ENCODE measurements around the gene RFC4. TPM values are rescaled to one million over a fixed set of nuclear protein-coding genes. Genes with fewer than 3 reads are reported as not detected.

Gene RFC4
- total and polyA plus RNA-seq, 2 of the 13 experiments (the other 11 are each of a cell fraction or from before 2014, with no cell fraction given), result 18.5 to 103 TPM

DNA sequence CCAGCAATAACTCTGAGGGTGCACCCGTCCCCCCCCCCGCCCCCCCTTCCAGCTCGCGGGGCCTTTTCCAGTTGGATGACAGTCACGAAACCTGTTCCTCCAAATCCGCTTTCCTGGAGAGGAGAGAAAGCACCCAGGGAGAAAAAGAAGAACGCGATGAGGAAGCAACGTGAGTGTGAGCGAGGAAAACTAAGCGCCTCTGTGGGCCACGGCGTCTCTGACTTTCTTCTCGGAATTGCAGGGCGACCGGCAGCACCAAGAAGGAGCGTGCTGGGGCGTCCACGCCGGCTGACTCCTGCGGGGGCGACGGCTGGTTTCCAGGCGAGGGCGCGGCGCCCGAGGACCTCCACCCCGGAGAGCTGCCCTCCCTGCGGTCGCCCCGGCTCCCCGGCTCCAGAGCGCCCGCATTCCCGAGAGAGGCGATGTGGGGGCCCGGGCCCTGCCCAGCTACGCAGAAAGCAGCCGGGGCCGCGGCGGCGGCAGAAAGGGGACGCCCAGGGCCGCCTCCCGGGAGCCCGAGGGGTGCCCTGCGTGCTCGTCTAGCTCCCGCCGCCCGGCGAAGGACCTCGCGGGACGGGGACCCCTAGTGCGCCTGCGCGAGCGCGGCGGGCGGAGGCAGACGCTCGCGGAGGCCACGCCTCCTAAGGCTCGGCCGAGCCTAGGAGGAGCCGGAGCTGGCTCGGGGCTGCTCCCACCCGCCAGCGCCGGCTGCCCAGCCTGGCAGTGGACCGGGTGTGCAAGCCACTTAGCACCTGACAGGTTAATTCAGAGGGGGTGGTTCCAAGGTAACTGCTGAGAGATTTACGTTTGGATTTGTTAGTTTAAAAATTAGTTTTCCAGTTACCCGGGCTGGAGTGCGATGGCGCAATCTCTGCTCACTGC lies 20.9 kb upstream of the RFC4 start:
- Histone ChIP-seq H3K4me3 (replicated peaks in 1 of 3; ENCODE audit: insufficient read depth in 1 of 3, low read depth in 2 of 3, low read length in 3 of 3) (peak overlapping the region; percentile 41 to 70 (median 46)), H3K27me3 (ENCODE audit: control insufficient read depth in 1 of 2, insufficient read depth in 2 of 2, low read length in 2 of 2) (peaks cover 0 to 42% of the 10 kb centered on the region in 2 experiments; a peak in 4 of 5 replicates), H3K36me3 (replicated peaks in 1 of 2; ENCODE audit: control insufficient read depth in 1 of 2, insufficient read depth in 2 of 2, low read length in 2 of 2) (no peaks in the 10 kb centered on the region), H3K9me3 (ENCODE audit: low read length) (no peaks in the 10 kb centered on the region), H3K4me1 (ENCODE audit: insufficient read depth, low read length) (peaks cover 35% of the 10 kb centered on the region), H4K20me1 (ENCODE audit: insufficient read depth, low read length) (peaks cover 5% of the 10 kb centered on the region; the same call in 1 of the 2 replicates), H3K79me2 (ENCODE audit: insufficient read depth, low read length) (no peaks in the 10 kb centered on the region), H3K27ac (ENCODE audit: extremely low read length, insufficient read depth, low read length) (no peak overlapping the region), H3K4me2 (ENCODE audit: low read depth, low read length) (peak overlapping the region; percentile 75), H3K9ac (ENCODE audit: insufficient read depth, low read depth, low read length) (peak overlapping the region; percentile 58; the same call in 1 of the 2 replicates), H2AFZ (ENCODE audit: low read length) (no peak overlapping the region)
- BruUV-seq (replicated peaks), result TSS peak; percentile 70
- 2% methylated on average over 13 of the region's 80 CpGs for WGBS (ENCODE audit: low lambda C conversion rate)
- POLR2A ChIA-PET, result interaction anchor here (0.8 to 2.3 kb wide), 11 partner anchors 44 to 338 kb away, joined by 3 to 14 read pairs (median 4); partner anchors contain the start of genes EIF4A2 and ST6GAL1
- DNase-seq (ENCODE audit: low spot score) (peak; percentile 60), ATAC-seq (peak; percentile 73), FAIRE-seq (no peak)
- CTCF ChIA-PET (ENCODE audit: low intra/inter-chr PET ratio, low total read pairs), result no interaction called here
- in situ Hi-C loops (cut with HindIII; ENCODE audit: extremely low pct_ligation_motif_present, low pct_unique_long_range_greater_than_20kb) (no loop called here), intact Hi-C loops (cut with micrococcal nuclease; ENCODE audit: unreplicated experiment) (no loop called here)
- TF ChIP-seq SP5 (CRISPR knock-in tag; IDR thresholded peaks at IDR 0.05; ENCODE audit: borderline replicate concordance, low read depth) (peak; percentile 61; the same call in 1 of the 2 replicates), POLR2G (IDR thresholded peaks at IDR 0.05; ENCODE audit: low read depth, low read length) (peak; percentile 73), KMT2A (CRISPR knock-in tag; IDR thresholded peaks at IDR 0.05) (no peak), FOXK2 (IDR thresholded peaks at IDR 0.05) (no peak), PAWR (CRISPR knock-in tag; IDR thresholded peaks at IDR 0.05; ENCODE audit: borderline replicate concordance) (no peak), ZNF460 (CRISPR knock-in tag; IDR thresholded peaks at IDR 0.05; ENCODE audit: borderline replicate concordance) (no peak), GABPB1 (CRISPR knock-in tag; IDR thresholded peaks at IDR 0.05) (peak; percentile 50; the same call in 1 of the 2 replicates), BCL6 (CRISPR knock-in tag; IDR thresholded peaks at IDR 0.05) (peak; percentile 79), RELA (CRISPR knock-in tag; IDR thresholded peaks at IDR 0.05) (no peak), ZNF709 (CRISPR knock-in tag; IDR thresholded peaks at IDR 0.05) (peak; percentile 46), PBX3 (CRISPR knock-in tag; IDR thresholded peaks at IDR 0.05; ENCODE audit: borderline replicate concordance) (no peak), ZNF121 (CRISPR knock-in tag; IDR thresholded peaks at IDR 0.05) (0 out of 2 replicates have a peak, but pooled peaks have one; percentile 6), ZNF446 (CRISPR knock-in tag; IDR thresholded peaks at IDR 0.05) (0 out of 2 replicates have a peak, but pooled peaks have one; percentile 43), ZNF674 (CRISPR knock-in tag; IDR thresholded peaks at IDR 0.05; ENCODE audit: low read depth) (no peak), KDM2A (CRISPR knock-in tag; IDR thresholded peaks at IDR 0.05; ENCODE audit: borderline replicate concordance, low read depth) (peak; percentile 48; the same call in 1 of the 2 replicates), SOX5 (CRISPR knock-in tag; IDR thresholded peaks at IDR 0.05; ENCODE audit: borderline replicate concordance) (0 out of 2 replicates have a peak, but pooled peaks have one; percentile 9), GTF3A (CRISPR knock-in tag; conservative IDR thresholded peaks at IDR 0.05) (no peak), ZBTB38 (CRISPR knock-in tag; IDR thresholded peaks at IDR 0.05) (0 out of 2 replicates have a peak, but pooled peaks have one; percentile 34)
- TF ChIP-seq, protein P1, sequence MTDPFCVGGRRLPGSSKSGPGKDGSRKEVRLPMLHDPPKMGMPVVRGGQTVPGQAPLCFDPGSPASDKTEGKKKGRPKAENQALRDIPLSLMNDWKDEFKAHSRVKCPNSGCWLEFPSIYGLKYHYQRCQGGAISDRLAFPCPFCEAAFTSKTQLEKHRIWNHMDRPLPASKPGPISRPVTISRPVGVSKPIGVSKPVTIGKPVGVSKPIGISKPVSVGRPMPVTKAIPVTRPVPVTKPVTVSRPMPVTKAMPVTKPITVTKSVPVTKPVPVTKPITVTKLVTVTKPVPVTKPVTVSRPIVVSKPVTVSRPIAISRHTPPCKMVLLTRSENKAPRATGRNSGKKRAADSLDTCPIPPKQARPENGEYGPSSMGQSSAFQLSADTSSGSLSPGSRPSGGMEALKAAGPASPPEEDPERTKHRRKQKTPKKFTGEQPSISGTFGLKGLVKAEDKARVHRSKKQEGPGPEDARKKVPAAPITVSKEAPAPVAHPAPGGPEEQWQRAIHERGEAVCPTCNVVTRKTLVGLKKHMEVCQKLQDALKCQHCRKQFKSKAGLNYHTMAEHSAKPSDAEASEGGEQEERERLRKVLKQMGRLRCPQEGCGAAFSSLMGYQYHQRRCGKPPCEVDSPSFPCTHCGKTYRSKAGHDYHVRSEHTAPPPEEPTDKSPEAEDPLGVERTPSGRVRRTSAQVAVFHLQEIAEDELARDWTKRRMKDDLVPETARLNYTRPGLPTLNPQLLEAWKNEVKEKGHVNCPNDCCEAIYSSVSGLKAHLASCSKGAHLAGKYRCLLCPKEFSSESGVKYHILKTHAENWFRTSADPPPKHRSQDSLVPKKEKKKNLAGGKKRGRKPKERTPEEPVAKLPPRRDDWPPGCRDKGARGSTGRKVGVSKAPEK (CRISPR knock-in tag; IDR thresholded peaks at IDR 0.05; ENCODE audit: borderline replicate concordance), result no peak
- TF ChIP-seq, protein P2, sequence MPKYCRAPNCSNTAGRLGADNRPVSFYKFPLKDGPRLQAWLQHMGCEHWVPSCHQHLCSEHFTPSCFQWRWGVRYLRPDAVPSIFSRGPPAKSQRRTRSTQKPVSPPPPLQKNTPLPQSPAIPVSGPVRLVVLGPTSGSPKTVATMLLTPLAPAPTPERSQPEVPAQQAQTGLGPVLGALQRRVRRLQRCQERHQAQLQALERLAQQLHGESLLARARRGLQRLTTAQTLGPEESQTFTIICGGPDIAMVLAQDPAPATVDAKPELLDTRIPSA (CRISPR knock-in tag; IDR thresholded peaks at IDR 0.05; ENCODE audit: borderline replicate concordance), result peak; percentile 40; the same call in 1 of the 2 replicates

All from HepG2 (cell line).